K562 (cell line): ENCODE results near the gene ADAMTSL3. TPM values are rescaled to one million over a fixed set of nuclear protein-coding genes. Genes with fewer than 3 reads are reported as not detected.

Experiments
- ATAC-seq: fragments of 200-7000 bp; cut with Tn5 transposase; 3 replicates; pipeline ENCODE4 v1.9.1; 2020; ENCODE audit warnings: moderate library complexity
- BruUV-seq: library from RNA; stranded (reverse); fragments of 400-500 nt; replicated peaks from 2 replicates; lab custom pipeline; 2021; lab: Mats Ljungman, UMichigan
- CTCF ChIA-PET: fragments of 300-600 bp; formaldehyde crosslinking; extraction: SDS; loops from one replicate; lab custom pipeline; 2021; ENCODE audit warnings: low intra/inter-chr PET ratio; lab: Yijun Ruan, JAX
- POLR2A ChIA-PET: fragments of 300-600, 350-650 bp; sonication (Branson Sonifier 250); formaldehyde crosslinking; extraction: SDS; loops from one replicate; lab custom pipeline; 2021; ENCODE audit warnings: antibody characterized with exemption, inconsistent platforms; lab: Yijun Ruan, JAX
- DNase-seq, 4 experiments: peaks; one replicate each; pipeline versions ENCODE4 v3.0.0 to v3.0.0-alpha.2; 2011 to 2018; ENCODE audit warnings: low spot score in 3 of 4, mixed read lengths in 3 of 4; ENCODE audit errors: extremely low read depth in 1 of 4
- FAIRE-seq: peaks from 2 replicates; lab custom pipeline; 2011; peaks lifted over from hg19 to GRCh38; lab: Jason Lieb, UNC
- H2AFZ ChIP-seq: 2 replicates; pipeline ENCODE4 v1.6.0; 2011; ENCODE audit warnings: low read depth, low read length, control low read depth, inconsistent platforms
- H3K27ac ChIP-seq: fragments of 200-600 bp; 3 replicates; pipeline ENCODE4 v1.8.0; 2011; ENCODE audit warnings: low read depth, mild to moderate bottlenecking, control low read depth, inconsistent platforms, low read length, moderate library complexity, mixed read lengths; ENCODE audit errors: extremely low read depth
- H3K27me3 ChIP-seq, 2 experiments: fragments of 300-600 bp in 1 of 2; 2 replicates in 1 of 2; 3 replicates in 1 of 2; pipeline versions ENCODE4 v1.6.0 to v1.8.0; 2011; ENCODE audit warnings: inconsistent platforms in 2 of 2, low read length in 2 of 2, mild to moderate bottlenecking in 1 of 2, mixed read lengths in 1 of 2, moderate library complexity in 1 of 2; ENCODE audit not compliant: control insufficient read depth in 2 of 2, insufficient read depth in 2 of 2
- H3K36me3 ChIP-seq: fragments of 300-600 bp; 3 replicates; pipeline ENCODE4 v1.8.0; 2011; ENCODE audit warnings: mild to moderate bottlenecking, low read length, inconsistent platforms; ENCODE audit not compliant: control insufficient read depth, insufficient read depth
- H3K4me1 ChIP-seq, 2 experiments: fragments of 200-600 bp in 1 of 2; replicated peaks in 1 of 2; 2 replicates in 1 of 2; 3 replicates in 1 of 2; pipeline versions ENCODE4 v1.5.1 to v1.8.0; 2011; ENCODE audit warnings: inconsistent platforms in 2 of 2, low read length in 2 of 2, mild to moderate bottlenecking in 1 of 2, mixed read lengths in 1 of 2, moderate library complexity in 1 of 2; ENCODE audit not compliant: control insufficient read depth in 2 of 2, insufficient read depth in 2 of 2
- H3K4me2 ChIP-seq: 2 replicates; pipeline ENCODE4 v1.6.1; 2011; ENCODE audit warnings: low read length, control low read depth, inconsistent platforms, mixed read lengths; ENCODE audit not compliant: insufficient read depth
- H3K4me3 ChIP-seq: fragments of 200-600 bp; sonication (generic), shearing (Covaris generic); 2 replicates; pipeline ENCODE4 v1.5.1; 2016; ENCODE audit warnings: control low read depth, inconsistent platforms
- H3K79me2 ChIP-seq: fragments of 200-600 bp; 3 replicates; pipeline ENCODE4 v1.8.0; 2011; ENCODE audit warnings: low read length, inconsistent platforms; ENCODE audit not compliant: control insufficient read depth, insufficient read depth
- H3K9ac ChIP-seq, 2 experiments: 2 replicates each; pipeline versions ENCODE4 v1.6.0 to v1.6.1; 2011; ENCODE audit warnings: low read depth in 2 of 2, low read length in 2 of 2, control low read depth in 1 of 2, inconsistent platforms in 1 of 2, mild to moderate bottlenecking in 1 of 2, mixed read lengths in 1 of 2; ENCODE audit not compliant: insufficient read depth in 1 of 2
- H3K9me1 ChIP-seq: one replicate; pipeline ENCODE4 v1.6.0; 2011; ENCODE audit warnings: inconsistent platforms, mild to moderate bottlenecking, low read length, moderate library complexity; ENCODE audit not compliant: control insufficient read depth, insufficient read depth
- H3K9me3 ChIP-seq: replicated peaks from 2 replicates; pipeline ENCODE4 v1.5.1; 2011; ENCODE audit warnings: low read depth, low read length, inconsistent platforms; ENCODE audit not compliant: control insufficient read depth, insufficient read depth
- H4K20me1 ChIP-seq: replicated peaks from 2 replicates; pipeline ENCODE4 v1.6.1; 2011; ENCODE audit warnings: low read length, inconsistent platforms, mixed read lengths; ENCODE audit not compliant: control insufficient read depth, insufficient read depth
- CAMTA2 ChIP-seq: fragments of 250-450 bp; sonication (Bioruptor Pico); conservative IDR thresholded peaks from 2 replicates; pipeline ENCODE4 v1.5.1; 2022
- GTF3C2 ChIP-seq: IDR thresholded peaks from 3 replicates; pipeline ENCODE4 v1.6.1; 2011; ENCODE audit warnings: borderline replicate concordance, mild to moderate bottlenecking, moderate library complexity; ENCODE audit not compliant: insufficient read length; ENCODE audit errors: extremely low read depth
- HDAC3 ChIP-seq: fragments of 450-650 bp; IDR thresholded peaks from 2 replicates; pipeline ENCODE4 v1.6.1; 2018; ENCODE audit warnings: borderline replicate concordance, mild to moderate bottlenecking, moderate library complexity; ENCODE audit not compliant: partially characterized antibody
- SAFB ChIP-seq: fragments of 200-400 bp; formaldehyde crosslinking; IDR thresholded peaks from 2 replicates; pipeline ENCODE4 v1.6.1; 2017; ENCODE audit warnings: low read depth, low read length, borderline replicate concordance
- SRSF3 ChIP-seq: fragments of 200-400 bp; formaldehyde crosslinking; IDR thresholded peaks from 2 replicates; pipeline ENCODE4 v1.6.1; 2016; ENCODE audit warnings: mild to moderate bottlenecking, low read length, moderate library complexity; ENCODE audit not compliant: insufficient read depth
- XRCC5 ChIP-seq: fragments of 200-400 bp; formaldehyde crosslinking; IDR thresholded peaks from 2 replicates; pipeline ENCODE4 v1.6.1; 2017; ENCODE audit warnings: low read depth, mild to moderate bottlenecking, low read length
- ZFPM2 ChIP-seq: fragments of 250-450 bp; sonication (Bioruptor Pico); IDR thresholded peaks from 2 replicates; pipeline ENCODE4 v1.5.1; 2022; ENCODE audit warnings: mild to moderate bottlenecking
- in situ Hi-C: fragments of 300-500 bp; cut with MboI; formaldehyde crosslinking; loops from 4 replicates; pipeline ENCODE4 v1.15.0; 2018; ENCODE audit warnings: inconsistent platforms, mixed read lengths
- intact Hi-C: fragments of 100-400 bp; cut with micrococcal nuclease; formaldehyde crosslinking; loops from 2 replicates; pipeline ENCODE4 v1.14.2; 2022
- polyA plus RNA-seq, 8 experiments: library from polyadenylated mRNA; depleted of rRNA in 4 of 8; stranded (reverse) in 5 of 8; unstranded in 3 of 8; fragments of >200 nt; fragmentation: Nextera tagmentation in 2 of 8; fragmentation: Illumina TruSeq in 1 of 8; extraction: Ambion mirVana in 2 of 8; extraction: Trizol in 1 of 8; gene quantifications; 2 replicates each; pipeline versions ENCODE4 v1.2.1 to v1.2.3, GENCODE V29; 2011 to 2014; ENCODE audit warnings: inconsistent platforms in 1 of 8, missing spikeins in 1 of 8
- total RNA-seq, 7 experiments: library from RNA; depleted of rRNA in 6 of 7; stranded (reverse); fragments of >200 nt in 6 of 7; fragmentation: Illumina TruSeq in 2 of 7; extraction: Trizol in 2 of 7; gene quantifications; 2 replicates each; pipeline versions ENCODE4 v1.2.1 to v1.2.3, GENCODE V29; 2011 to 2021; ENCODE audit warnings: low replicate concordance in 1 of 7

Gene ADAMTSL3
- total and polyA plus RNA-seq, 9 of the 15 experiments (the other 6 are each of a cell fraction or from before 2014, with no cell fraction given), result 0.01 to 0.18 (median 0.07) TPM; not detected in 3

DNA sequence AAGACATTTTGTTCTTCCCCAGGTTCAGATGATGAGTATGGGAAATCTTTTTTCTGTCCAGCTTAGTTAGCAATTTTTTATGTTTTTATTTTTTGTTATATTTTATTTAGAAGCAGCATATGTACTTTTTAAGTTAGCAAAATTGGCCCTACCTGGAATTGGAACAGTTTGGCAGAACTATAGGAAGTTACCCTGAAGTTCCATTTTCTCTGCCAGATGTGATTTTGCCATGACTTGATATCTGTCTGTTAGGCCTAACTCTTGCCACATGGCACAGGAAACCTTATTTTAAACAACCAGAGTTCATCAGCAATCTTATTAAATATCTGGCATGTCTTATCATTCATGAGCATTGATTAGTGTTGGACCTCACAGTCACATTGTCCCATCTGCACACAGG lies 67.1 kb downstream of the ADAMTSL3 start:
- Histone ChIP-seq H3K27ac (no peak overlapping the region), H3K9me3 (no peaks in the 10 kb centered on the region), H3K4me2 (no peak overlapping the region), H2AFZ (no peak overlapping the region), H4K20me1 (no peaks in the 10 kb centered on the region), H3K9me1 (no peaks in the 10 kb centered on the region), H3K4me3 (no peak overlapping the region), H3K79me2 (no peaks in the 10 kb centered on the region), H3K4me1 (no peaks in the 10 kb centered on the region), H3K27me3 (no peaks in the 10 kb centered on the region; a peak in 1 of 5 replicates), H3K36me3 (no peaks in the 10 kb centered on the region), H3K9ac (no peak overlapping the region)
- DNase-seq (no peak), FAIRE-seq (no peak), ATAC-seq (no peak)
- intact Hi-C loops (no loop called here), in situ Hi-C loops (no loop called here)
- POLR2A ChIA-PET, result no interaction called here
- CTCF ChIA-PET, result no interaction called here
- TF ChIP-seq HDAC3 (no peak), SRSF3 (no peak), XRCC5 (no peak), SAFB (no peak), CAMTA2 (no peak), ZFPM2 (CRISPR knock-in tag) (no peak), GTF3C2 (no peak)
- no TSS peak for BruUV-seq
